ENCODE data around the gene PPIL4.

DNA sequence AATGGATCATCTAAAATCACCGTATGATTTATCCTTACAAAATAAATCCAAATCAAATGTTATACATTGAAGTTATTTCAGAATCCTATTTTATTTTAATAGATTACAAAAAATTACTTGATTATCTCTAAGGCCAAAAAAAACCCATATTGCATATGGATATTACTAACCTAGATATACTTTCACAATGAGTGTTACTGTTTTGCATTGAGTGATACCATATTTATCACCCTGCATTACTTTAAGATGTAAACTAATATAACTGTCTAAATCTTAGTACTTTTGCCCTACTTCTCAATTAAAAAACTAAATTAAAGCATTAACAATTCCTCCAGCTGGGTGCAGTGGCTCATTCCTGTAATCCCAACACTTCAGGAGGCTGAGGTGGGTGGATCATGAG is 11.1 kb downstream of the PPIL4 start:
- TF ChIP-seq, protein P1, sequence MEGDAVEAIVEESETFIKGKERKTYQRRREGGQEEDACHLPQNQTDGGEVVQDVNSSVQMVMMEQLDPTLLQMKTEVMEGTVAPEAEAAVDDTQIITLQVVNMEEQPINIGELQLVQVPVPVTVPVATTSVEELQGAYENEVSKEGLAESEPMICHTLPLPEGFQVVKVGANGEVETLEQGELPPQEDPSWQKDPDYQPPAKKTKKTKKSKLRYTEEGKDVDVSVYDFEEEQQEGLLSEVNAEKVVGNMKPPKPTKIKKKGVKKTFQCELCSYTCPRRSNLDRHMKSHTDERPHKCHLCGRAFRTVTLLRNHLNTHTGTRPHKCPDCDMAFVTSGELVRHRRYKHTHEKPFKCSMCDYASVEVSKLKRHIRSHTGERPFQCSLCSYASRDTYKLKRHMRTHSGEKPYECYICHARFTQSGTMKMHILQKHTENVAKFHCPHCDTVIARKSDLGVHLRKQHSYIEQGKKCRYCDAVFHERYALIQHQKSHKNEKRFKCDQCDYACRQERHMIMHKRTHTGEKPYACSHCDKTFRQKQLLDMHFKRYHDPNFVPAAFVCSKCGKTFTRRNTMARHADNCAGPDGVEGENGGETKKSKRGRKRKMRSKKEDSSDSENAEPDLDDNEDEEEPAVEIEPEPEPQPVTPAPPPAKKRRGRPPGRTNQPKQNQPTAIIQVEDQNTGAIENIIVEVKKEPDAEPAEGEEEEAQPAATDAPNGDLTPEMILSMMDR (IDR thresholded peaks at IDR 0.05): no peak
- TF ChIP-seq POLR2A (IDR thresholded peaks at IDR 0.05): no peak

Data from heart left ventricle (tissue), 13 donors.